Stimulated activated CD8-positive, alpha-beta memory T cell treated with anti-CD3 and anti-CD28 coated beads, Interleukin-4, amount 100 ng/mL, for 4 hours (primary cell): ENCODE results near the gene EYA3.

ENCODE experiments used
- DNase-seq, 2 donors: peaks; one replicate each; pipeline ENCODE4 v3.0.0-alpha.2; 2020; ENCODE audit warnings: low read depth in 2 of 2, low spot score in 1 of 2

The EYA3 gene, protein sequence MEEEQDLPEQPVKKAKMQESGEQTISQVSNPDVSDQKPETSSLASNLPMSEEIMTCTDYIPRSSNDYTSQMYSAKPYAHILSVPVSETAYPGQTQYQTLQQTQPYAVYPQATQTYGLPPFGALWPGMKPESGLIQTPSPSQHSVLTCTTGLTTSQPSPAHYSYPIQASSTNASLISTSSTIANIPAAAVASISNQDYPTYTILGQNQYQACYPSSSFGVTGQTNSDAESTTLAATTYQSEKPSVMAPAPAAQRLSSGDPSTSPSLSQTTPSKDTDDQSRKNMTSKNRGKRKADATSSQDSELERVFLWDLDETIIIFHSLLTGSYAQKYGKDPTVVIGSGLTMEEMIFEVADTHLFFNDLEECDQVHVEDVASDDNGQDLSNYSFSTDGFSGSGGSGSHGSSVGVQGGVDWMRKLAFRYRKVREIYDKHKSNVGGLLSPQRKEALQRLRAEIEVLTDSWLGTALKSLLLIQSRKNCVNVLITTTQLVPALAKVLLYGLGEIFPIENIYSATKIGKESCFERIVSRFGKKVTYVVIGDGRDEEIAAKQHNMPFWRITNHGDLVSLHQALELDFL

DNA sequence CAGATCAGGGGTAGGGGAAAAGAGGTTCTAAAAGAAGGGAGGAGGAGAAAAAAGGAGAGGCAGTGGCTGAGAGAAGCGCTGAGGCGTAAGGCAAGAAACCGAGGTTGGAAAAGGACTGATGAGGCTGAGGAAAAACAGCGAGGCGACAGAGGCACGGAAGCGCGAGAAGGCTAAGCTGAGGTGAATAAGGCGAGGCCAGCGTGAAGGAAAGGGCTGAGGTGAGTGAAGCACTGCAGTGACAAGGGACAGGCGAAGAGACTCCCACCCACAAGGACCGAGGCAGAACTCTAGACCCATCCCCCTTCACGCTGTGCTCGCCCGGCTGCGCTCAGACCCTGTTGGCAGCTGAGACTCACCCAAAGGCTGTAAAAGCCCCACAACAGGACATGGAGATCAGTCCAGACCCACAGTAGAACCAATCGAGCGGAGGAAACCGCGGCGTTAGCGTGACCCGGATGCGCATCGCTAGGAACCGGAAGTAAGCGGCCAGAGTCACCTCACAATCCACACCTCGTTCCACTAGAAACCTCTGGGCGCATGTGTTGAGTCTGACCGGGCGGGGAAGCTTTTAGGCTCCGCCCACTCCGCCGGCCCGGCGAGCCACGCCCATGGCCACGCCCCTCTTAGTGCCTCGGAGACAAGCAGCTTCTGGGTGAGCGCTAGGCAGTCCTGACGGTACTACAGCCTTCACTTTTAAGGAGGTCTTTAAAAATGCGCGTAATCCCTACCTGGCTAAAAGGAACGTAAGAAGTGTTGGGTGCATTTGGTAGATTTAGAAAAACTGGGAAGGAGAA, at the start of gene EYA3:
Gene EYA3 (minus strand): TSS at position 443 of the 794 bp plus-strand sequence. CDS start 30,584 bp downstream, outside the sequence.
- peak; percentile 97 to 98 for DNase-seq

DNA sequence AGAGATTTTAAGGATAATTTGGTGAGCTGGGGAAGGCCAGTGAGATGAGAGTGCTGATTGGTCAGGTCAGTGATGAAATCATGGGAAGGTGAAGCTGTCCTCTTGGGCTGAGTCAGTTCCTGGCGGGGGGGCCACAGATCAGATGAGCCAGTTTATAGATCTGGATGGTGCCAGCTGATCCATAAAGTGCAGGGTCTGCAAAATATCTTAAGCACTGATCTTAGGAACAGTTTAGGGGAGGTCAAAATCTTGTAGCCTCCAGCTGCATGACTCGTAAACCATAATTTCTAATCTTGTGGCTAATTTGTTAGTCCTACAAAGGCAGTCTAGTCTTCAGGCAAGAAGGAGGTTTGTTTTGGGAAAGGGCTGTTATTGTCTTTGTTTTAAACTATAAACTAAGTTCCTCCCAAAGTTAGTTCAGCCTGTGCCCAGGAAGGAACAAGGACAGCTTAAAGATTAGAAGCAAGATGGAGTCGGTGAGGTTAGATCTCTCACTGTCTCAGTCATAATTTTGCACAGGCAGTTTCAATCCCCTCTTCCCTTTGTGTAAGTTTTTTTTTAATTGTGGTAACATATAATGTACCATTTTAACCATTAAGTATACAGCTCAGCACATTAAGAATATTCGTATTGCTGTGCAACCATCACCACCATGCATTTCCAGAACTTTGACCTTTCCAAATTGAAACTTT, 48.7 kb upstream of the EYA3 start:
- DNase-seq = no peak

DNA sequence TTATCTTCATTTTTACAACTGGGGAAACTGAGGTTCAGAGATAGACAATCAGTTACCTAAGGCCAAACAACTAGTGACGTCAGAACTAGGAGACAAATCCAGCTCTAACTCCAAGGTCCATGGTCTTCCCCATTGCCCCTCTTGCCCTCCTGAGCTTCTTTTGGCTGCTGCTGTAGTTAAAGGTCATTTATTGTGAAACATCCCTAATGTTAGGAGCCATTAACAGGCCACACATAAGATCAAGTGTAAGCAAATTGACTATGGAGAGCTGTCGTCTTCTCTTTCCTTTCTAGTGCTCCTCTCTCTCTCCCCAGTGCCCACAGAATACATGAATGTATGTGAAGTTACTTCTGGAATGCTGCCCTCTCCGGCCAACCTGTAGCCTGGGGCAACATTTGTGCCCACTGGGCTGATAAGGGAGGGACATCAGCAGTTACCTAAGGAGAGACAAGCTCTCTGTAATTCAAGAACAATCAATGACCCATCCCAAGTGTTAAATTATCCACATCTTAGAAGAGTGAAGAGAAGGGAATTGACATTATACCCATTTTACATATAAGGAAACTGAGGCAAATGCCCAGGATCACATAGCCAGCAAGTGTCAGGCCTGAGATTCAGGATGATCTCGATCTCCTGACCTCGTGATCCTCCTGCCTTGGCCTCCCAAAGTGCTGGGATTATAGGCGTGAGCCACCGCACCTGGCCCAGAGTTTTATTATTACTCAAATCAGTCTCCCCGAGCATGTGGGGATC, 47.9 kb upstream of the EYA3 start:
- no peak for DNase-seq

DNA sequence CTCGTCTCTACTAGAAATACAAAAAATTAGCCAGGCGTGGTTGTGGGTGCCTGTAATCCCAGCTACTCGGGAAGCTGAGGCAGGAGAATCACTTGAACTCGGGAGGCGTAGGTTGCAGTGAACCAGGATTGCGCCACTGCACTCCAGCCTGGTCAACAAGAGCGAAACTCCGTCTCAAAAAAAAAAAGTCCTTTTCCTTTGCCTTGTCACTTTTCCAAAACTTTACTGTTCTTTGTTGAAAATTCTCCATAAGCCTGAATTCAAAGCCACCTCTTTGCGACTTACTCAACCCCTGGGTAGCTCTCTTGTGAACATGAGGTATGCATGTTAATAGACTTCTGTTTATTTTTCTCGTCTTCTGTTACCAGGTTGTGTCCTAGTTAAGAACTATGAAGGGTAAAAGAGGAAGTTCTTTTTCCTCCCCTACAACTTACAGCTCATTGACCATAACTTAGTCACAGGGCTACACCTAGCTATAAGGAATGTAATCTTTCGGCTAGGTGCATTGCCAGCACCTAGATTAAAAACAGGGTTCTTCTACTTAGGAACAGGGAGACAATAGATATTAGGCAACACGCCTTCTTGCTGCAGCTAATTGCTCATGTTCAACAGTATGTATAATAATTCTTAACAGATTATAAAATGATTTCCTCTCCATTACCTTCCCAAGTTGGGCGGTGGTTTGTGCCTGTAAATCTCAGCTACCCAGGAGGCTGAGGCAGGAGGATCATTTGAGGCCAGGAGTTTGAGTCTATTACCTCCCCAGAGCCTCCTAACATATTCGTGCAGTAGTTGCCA, 47.2 kb upstream of the EYA3 start:
- DNase-seq = no peak

DNA sequence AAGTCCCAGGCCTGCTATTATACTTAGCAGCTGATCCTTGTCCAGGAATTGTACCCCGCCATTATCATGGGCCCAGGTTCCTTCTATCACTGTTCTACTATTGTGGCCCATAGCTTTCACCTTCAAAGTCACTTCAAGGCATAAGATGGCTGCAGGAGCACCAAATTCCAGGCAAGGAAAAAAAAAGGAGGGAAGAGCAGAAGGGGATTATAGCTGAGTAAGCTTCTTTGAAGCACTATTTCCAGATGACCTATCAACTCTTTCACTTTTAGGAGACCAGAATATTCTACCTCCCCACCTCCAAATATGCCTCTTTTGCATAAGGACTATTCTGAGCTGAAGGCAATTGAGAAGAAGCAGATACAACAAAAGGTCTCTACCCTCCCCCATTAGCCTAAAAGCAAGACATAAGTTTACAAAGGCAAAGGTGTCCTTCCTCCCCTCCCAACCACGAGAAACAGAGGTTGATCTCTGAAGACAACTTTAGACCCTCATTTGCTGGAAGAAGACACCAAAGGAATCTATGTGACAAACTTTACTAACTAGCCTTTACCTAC, 46.3 kb upstream of the EYA3 start:
- DNase-seq = no peak

DNA sequence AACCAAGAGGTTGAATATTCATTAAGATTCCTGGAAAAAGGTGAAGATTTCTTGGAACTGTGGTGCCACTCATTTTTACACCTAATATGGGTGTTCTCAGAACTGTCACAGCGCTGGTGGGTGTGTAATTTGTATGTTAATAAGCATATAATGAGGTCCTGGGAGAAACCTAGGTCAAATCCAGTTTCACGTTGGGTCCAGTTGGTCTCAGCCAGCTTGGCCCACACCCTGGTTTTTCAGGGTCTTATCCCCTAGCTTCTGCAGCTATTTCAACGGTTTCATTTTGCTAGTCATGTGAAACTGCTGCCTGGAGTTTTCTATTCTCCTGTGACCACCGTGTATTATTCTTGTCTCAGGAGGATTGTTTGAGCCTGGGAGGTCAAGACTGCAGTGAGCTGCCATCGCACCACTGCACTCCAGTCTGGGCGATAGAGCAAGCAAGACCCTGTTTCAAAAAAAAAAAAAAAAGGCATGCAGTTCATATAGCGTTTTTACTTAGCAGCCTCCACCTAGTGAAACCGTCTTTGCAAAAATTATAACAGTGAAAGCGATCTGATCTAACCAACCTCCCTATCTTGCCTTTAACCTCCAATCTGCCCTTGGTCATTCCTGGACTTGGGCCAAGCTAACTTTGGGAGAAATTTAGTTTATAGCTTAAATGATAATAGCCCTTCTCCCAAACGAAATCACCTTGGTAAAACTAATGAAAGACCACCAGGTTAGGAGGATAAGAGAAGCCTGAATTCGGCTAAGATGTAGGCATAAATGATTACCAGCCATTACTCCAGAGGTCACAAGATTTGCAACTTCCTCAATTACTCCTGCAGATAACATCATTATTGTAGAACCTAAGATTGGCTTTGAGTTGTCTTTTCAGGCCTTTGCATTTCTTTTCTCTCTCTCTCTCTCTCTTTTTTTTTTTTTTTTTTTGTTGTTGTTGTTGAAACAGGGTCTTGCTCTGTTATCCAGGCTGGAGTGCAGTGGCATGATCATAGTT, 44.1 kb upstream of the EYA3 start:
- DNase-seq = no peak

DNA sequence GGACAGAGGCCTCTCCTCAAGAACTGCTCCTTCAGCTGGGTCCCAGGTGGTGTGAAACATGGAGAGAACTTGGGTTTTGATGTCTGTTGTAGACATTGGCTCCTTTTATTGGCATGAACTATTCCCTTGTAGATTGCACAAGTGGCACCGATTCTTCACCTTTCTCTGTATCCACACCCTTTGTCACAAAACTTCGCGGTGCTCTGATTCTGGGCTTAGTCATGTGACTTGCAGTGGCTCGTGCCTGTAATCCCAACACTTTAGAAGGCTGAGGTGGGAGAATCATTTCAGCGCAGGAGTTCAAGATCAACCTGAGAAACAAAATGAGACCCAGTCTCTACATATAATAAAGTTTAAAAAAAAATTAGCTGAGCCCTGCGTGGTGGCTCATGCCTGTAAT, 42.5 kb upstream of the EYA3 start:
- no peak for DNase-seq

DNA sequence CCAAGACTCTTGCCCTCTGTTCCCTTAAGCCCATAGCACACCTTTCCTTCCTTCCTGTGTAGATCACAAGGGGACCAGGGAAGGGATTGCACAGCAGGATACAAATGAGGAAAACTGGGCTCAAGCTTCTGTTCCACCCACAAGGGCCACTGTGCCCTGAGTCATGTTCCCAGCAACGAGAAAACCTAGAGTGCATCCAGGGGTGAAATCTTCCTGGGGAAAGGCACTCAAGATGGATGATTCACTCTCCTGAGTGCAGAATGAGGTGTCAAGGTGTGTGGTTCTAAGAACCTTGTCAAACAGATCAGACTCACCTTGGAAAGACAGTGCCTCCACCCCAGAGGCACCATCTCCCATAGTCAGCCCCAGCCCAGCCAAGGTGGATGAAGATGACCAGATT, 40.7 kb upstream of the EYA3 start:
- no peak for DNase-seq

DNA sequence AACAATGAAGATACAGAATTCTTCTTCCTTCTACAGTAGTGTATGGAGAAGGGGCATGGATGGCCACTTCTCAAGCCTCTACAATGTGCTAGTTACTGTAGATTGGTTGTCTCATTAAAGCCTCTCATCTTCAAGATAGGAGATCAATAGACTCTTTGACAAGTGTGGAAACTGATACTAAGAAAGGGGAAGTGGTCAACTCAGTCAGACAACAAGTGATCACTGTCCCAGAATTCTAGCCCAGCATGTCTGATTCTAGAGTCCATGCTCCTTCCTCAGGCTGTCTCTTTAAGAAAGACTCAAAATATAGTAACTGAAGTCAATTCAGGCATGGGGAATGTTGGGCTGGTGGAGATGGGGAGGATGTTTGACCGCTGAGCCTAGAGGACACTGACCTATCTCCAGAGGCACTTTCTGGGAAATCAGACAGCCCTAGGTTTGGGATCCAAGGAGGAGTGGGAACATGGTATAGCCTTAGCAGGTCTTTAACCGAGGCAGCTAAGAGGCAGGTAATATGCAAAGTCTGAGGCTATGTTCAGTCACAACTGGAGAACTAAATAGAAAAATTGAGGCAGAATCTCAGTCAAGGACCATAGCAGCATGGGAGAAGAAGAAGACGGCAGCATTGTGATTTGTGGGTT, 39.3 kb upstream of the EYA3 start:
- no peak for DNase-seq

DNA sequence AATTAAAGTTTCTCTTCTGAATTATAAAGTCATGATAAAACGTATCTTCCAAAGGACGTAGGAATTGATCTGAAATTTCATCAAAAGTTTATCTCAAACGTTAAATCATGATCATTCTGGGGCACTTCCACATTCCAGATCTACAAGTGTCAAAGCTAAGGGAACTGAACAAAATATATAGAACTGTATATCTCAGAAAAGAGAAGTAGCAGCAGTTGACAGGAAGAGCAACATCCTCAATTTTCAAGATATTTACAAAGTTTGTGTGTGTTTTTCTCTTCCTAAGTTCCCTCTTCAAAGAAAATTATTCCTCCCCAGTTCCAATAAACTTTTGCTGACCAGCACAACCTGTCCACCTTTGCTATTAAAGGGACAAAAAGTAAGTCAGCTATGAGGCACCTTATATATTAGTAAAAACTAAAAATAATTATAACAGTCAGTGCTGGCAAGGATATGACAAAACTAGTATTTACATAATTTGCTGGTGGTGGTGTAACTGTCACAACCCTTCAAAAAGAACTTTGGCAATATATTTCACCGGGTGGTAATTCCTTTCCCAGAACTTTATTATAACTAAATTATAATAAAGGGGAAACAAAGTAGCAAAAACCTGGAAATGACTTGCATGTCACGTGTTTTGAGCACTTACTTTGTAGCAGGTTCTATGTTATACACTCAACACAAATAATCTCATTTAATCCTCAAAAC, 38.5 kb upstream of the EYA3 start:
- no peak for DNase-seq

DNA sequence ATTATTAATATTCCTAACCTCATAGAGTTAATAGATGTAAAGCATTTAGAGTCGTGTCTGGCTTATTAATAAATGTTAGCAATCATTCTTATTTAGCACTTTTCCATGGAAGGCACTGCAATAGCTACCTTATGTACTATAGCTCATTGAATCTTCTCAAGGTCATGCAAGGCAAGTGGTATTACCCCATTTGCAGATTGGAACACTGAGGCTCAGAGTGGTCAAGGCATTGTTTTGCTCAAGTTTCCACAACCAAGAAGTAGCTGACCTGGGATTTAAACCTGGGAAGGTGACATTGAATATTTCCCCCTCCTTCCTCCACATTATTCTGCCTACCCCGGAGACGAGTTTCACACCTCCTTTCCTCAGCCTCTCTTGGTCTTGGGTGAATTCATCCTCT, 37.8 kb upstream of the EYA3 start:
- DNase-seq = no peak

DNA sequence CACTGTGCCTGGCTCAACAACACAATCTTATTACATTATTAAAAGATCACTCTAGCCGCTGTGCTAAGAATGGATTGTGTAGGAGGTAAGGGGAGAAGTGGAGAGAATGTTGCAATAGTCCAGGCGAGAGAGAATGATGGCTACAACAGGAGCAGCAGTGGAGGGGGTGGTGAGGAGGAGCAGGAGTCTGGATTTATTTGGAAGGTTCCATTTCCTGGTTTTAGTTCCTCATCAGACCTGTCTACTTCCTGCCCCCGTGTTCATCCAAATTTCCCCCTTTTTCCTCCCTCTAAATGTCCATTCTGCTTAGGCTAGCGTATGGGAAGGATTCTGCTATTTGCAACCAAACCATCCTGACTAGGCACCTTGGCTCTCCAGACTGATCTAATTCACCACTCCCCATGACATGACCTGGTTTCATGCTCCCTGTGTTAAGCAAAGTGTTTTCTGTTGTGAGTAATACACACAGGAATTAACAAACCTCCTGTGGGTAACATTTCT, 35.1 kb upstream of the EYA3 start:
- no peak for DNase-seq

DNA sequence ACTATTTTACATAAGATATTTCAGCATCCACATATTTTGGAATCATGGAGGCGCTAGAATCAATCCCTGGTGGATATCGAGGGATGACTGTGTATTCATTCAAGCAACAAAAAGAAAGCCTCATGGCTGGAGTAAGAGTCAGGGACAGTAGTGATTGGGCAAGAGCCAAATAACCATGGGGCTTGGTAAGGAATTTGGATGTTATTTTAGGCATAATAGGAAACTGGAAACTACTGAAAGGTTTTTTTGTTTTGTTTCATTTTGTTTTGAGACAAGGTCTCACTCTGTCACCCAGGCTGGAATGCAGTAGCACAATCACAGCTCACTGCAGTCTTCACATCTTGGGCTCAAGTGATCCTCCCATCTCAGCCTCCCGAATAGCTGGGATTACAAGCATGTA, 33.8 kb upstream of the EYA3 start:
- no peak for DNase-seq

DNA sequence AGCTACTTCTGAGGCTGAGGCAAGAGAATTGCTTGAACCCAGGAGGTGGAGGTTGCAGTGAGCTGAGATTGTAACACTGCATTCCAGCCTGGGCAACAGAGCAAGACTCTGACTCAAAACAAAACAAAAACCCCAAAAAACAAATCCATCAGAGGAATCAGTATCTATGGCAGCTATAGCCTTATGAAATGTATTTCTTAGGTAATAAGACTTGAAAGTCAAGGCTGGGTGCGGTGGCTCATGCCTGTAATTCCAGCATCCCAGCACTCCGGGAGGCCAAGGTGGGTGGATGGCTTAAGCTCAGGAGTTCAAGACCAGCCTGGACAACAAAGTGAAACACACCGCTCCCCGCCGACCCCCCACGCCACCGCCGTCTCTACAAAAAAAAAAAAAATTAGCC, 31.1 kb upstream of the EYA3 start:
- DNase-seq = no peak

DNA sequence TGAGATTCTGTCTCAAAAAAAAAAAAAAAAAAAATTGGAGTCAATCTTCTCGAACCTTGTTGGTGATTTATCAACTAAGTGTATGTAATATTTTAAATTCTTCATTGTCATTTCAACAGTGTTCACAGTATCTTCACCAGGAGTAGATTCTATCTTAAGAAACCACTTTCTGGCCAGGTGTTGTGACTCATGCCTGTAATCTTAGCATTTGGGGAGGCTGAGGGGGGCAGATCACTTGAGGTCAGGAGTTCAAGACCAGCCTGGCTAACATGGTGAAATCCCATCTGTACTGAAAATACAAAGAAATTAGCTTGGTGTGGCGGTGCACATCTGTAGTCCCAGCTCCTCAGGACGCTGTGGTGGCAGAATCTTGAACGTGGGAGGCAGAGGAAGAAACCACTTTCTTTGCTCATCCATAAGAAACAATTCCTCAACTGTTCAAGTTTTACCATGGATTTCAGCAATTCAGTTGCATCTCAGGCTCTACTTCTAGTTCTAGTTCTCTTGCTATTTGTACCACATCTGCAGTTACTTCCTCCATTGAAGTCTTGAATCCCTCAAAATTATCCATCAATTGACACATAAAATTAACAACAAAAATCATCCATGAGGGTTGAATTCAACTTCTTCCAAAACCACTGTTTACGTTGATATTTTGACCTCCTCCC, 30.4 kb upstream of the EYA3 start:
- no peak for DNase-seq

DNA sequence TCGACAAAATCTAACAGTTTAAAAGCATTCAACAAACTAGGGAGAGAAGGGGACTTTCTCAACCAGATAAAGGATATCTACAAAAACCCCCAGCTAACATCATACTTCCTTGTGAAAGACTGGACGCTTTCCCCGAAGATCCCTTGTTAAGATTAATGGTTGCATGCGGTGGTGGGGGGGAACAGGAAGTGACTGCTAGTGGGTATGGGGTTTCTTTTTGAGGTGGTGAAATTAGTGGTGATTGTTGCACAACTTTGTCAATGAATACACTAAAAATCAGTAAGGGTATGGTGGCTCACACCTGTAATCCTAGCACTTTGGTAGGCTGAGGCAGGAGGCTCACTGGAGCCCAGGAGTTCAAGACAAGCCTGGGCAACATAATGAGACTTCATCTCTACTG, 26.9 kb upstream of the EYA3 start:
- DNase-seq = peak in 1 of 2 donors; percentile 6

DNA sequence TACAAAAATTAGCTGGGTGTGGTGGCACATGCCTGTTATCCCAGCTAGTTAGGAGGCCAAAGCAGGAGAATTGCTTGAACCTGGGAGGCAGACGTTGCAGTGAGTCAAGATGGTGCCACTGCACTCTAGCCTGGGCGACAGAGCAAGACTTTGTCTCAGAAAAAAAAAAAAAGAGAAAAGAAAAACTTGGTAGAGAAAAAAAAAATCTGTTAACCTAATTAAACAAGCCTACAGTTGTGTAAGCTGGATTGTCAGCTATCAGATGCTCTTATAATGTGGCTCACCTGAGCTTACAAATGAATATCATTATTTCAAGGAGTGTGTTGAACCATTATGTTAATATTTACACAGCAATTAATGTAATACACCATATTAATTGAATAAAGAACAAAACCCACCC, 26.4 kb upstream of the EYA3 start:
- DNase-seq = no peak
